K562 (cell line): ENCODE measurements around the gene NEU1. TPM values are rescaled to one million over a fixed set of nuclear protein-coding genes. Genes with fewer than 3 reads are reported as not detected.

Experiments used
- CEBPG ChIP-seq, 3 experiments: fragments of 200-800 bp in 1 of 3; sonication (Bioruptor generic) in 1 of 3; sonication (generic) in 1 of 3; formaldehyde crosslinking in 1 of 3; IDR thresholded peaks in 2 of 3; conservative IDR thresholded peaks in 1 of 3; 2 replicates each; pipeline versions ENCODE4 v1.6.1 to v1.8.0; 2016 to 2022; ENCODE audit warnings: missing compliant biosample characterization in 2 of 3, missing genetic modification characterization in 2 of 3, mild to moderate bottlenecking in 1 of 3, missing genetic modification reagents in 1 of 3
- CHD2 ChIP-seq: IDR thresholded peaks from 2 replicates; pipeline ENCODE4 v1.6.1; 2011; ENCODE audit warnings: low read depth, low read length
- ELK1 ChIP-seq: sonication (generic); formaldehyde crosslinking; IDR thresholded peaks from 2 replicates; pipeline ENCODE4 v1.8.1; 2022; ENCODE audit warnings: missing genetic modification reagents
- OTX1 ChIP-seq: fragments of 450-650 bp; formaldehyde crosslinking; IDR thresholded peaks from 2 replicates; pipeline ENCODE4 v1.4.0; 2022; ENCODE audit warnings: mild to moderate bottlenecking
- PHTF2 ChIP-seq: fragments of 250-450 bp; sonication (Bioruptor Pico); IDR thresholded peaks from 2 replicates; pipeline ENCODE4 v1.5.0; 2021; ENCODE audit warnings: mild to moderate bottlenecking
- POLR2G ChIP-seq: fragments of 200-400 bp; formaldehyde crosslinking; IDR thresholded peaks from 2 replicates; pipeline ENCODE4 v1.6.1; 2017; ENCODE audit warnings: low read depth, mild to moderate bottlenecking, antibody characterized with exemption, low read length, moderate library complexity
- SIN3A ChIP-seq, 2 experiments: fragments of 150-350 bp in 1 of 2; IDR thresholded peaks; 2 replicates each; pipeline ENCODE4 v1.6.1; 2011 to 2016; ENCODE audit warnings: borderline replicate concordance in 2 of 2, low read depth in 2 of 2, low read length in 2 of 2, mild to moderate bottlenecking in 2 of 2, moderate library complexity in 2 of 2; ENCODE audit not compliant: control insufficient read depth in 1 of 2
- TEAD4 ChIP-seq, 2 experiments: sonication (generic) in 1 of 2; formaldehyde crosslinking in 1 of 2; IDR thresholded peaks; 2 replicates each; pipeline versions ENCODE4 v1.6.1 to v1.8.0; 2012 to 2022; ENCODE audit warnings: borderline replicate concordance in 1 of 2, inconsistent platforms in 1 of 2, low read length in 1 of 2, mild to moderate bottlenecking in 1 of 2, missing genetic modification reagents in 1 of 2
- TRIM25 ChIP-seq: fragments of 450-650 bp; IDR thresholded peaks from 2 replicates; pipeline ENCODE4 v1.7.0; 2016; ENCODE audit warnings: borderline replicate concordance
- polyA plus RNA-seq, 8 experiments: library from polyadenylated mRNA; depleted of rRNA in 4 of 8; stranded (reverse) in 5 of 8; unstranded in 3 of 8; fragments of >200 nt; fragmentation: Nextera tagmentation in 2 of 8; fragmentation: Illumina TruSeq in 1 of 8; extraction: Ambion mirVana in 2 of 8; extraction: Trizol in 1 of 8; gene quantifications; 2 replicates each; pipeline versions ENCODE4 v1.2.1 to v1.2.3, GENCODE V29; 2011 to 2014; ENCODE audit warnings: inconsistent platforms in 1 of 8, missing spikeins in 1 of 8
- total RNA-seq, 7 experiments: library from RNA; depleted of rRNA in 6 of 7; stranded (reverse); fragments of >200 nt in 6 of 7; fragmentation: Illumina TruSeq in 2 of 7; extraction: Trizol in 2 of 7; gene quantifications; 2 replicates each; pipeline versions ENCODE4 v1.2.1 to v1.2.3, GENCODE V29; 2011 to 2021; ENCODE audit warnings: low replicate concordance in 1 of 7
- TF ChIP-seq, protein P1 (sequence below): sonication (generic); formaldehyde crosslinking; IDR thresholded peaks from 2 replicates; pipeline ENCODE4 v1.8.1; 2023; ENCODE audit warnings: missing genetic modification reagents, mild to moderate bottlenecking, borderline replicate concordance

The NEU1 gene
- total and polyA plus RNA-seq, 9 of the 15 experiments (the other 6 are each of a cell fraction or from before 2014, with no cell fraction given) = 14.8 to 67.8 (median 51.0) TPM

- no peak for TF ChIP-seq ELK1 (CRISPR knock-in tag)
- 0 out of 2 replicates have a peak, but pooled peaks have one; percentile 37 for TF ChIP-seq POLR2G
- peak; percentile 32; the same call in 1 of the 2 replicates for TF ChIP-seq TEAD4 (IDR thresholded peaks at IDR 0.05; ENCODE audit: low read length)
- no peak for TF ChIP-seq TEAD4 (CRISPR knock-in tag; IDR thresholded peaks at IDR 0.05; ENCODE audit: borderline replicate concordance)
- 0 out of 2 replicates have a peak, but pooled peaks have one; percentile 21 for TF ChIP-seq OTX1
- TF ChIP-seq CEBPG (CRISPR knock-in tag; IDR thresholded peaks at IDR 0.05) = peak; percentile 13; the same call in 1 of the 2 replicates
- TF ChIP-seq CEBPG (tag; conservative IDR thresholded peaks at IDR 0.05 in 1 of 2, IDR thresholded peaks at IDR 0.05 in 1 of 2) = no peak; a peak in 1 of 4 replicates
- TF ChIP-seq TRIM25 = peak; percentile 76; the same call in 1 of the 2 replicates
- peak; percentile 22 to 53; a peak in 2 of 4 replicates for TF ChIP-seq SIN3A (IDR thresholded peaks at IDR 0.05; ENCODE audit: borderline replicate concordance in 2 of 2, control insufficient read depth in 1 of 2, low read depth in 2 of 2, low read length in 2 of 2)
- TF ChIP-seq, protein P1, sequence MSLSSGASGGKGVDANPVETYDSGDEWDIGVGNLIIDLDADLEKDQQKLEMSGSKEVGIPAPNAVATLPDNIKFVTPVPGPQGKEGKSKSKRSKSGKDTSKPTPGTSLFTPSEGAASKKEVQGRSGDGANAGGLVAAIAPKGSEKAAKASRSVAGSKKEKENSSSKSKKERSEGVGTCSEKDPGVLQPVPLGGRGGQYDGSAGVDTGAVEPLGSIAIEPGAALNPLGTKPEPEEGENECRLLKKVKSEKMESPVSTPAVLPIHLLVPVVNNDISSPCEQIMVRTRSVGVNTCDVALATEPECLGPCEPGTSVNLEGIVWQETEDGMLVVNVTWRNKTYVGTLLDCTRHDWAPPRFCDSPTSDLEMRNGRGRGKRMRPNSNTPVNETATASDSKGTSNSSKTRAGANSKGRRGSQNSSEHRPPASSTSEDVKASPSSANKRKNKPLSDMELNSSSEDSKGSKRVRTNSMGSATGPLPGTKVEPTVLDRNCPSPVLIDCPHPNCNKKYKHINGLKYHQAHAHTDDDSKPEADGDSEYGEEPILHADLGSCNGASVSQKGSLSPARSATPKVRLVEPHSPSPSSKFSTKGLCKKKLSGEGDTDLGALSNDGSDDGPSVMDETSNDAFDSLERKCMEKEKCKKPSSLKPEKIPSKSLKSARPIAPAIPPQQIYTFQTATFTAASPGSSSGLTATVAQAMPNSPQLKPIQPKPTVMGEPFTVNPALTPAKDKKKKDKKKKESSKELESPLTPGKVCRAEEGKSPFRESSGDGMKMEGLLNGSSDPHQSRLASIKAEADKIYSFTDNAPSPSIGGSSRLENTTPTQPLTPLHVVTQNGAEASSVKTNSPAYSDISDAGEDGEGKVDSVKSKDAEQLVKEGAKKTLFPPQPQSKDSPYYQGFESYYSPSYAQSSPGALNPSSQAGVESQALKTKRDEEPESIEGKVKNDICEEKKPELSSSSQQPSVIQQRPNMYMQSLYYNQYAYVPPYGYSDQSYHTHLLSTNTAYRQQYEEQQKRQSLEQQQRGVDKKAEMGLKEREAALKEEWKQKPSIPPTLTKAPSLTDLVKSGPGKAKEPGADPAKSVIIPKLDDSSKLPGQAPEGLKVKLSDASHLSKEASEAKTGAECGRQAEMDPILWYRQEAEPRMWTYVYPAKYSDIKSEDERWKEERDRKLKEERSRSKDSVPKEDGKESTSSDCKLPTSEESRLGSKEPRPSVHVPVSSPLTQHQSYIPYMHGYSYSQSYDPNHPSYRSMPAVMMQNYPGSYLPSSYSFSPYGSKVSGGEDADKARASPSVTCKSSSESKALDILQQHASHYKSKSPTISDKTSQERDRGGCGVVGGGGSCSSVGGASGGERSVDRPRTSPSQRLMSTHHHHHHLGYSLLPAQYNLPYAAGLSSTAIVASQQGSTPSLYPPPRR (CRISPR knock-in tag) = peak; percentile 58; the same call in 1 of the 2 replicates
- peak; percentile 90; the same call in 1 of the 2 replicates for TF ChIP-seq PHTF2 (CRISPR knock-in tag)
- TF ChIP-seq CHD2 = peak; percentile 62; the same call in 1 of the 2 replicates
These were observed 31.7 kb downstream of the NEU1 start (continued) for GRCh38 chr6:31830886-31831335.
